Left renal pelvis (tissue), 4 donors: ENCODE results near the gene SOCS1. TPM values are rescaled to one million over a fixed set of nuclear protein-coding genes. Genes with fewer than 3 reads are reported as not detected.

Experiments used
- DNase-seq, 4 donors: peaks; one replicate each; pipeline ENCODE4 v3.0.0-alpha.2; 2013; ENCODE audit warnings: low read depth in 4 of 4, low spot score in 3 of 4
- polyA plus RNA-seq, 4 donors: library from polyadenylated mRNA; unstranded; fragments of 120-200 nt; gene quantifications; one replicate each; pipeline ENCODE4 v1.2.1, GENCODE V29; 2013; ENCODE audit not compliant: insufficient read length in 4 of 4

SOCS1 gene
- polyA plus RNA-seq, 4 donors, result 4.1 to 8.0 (median 6.3) TPM

DNA sequence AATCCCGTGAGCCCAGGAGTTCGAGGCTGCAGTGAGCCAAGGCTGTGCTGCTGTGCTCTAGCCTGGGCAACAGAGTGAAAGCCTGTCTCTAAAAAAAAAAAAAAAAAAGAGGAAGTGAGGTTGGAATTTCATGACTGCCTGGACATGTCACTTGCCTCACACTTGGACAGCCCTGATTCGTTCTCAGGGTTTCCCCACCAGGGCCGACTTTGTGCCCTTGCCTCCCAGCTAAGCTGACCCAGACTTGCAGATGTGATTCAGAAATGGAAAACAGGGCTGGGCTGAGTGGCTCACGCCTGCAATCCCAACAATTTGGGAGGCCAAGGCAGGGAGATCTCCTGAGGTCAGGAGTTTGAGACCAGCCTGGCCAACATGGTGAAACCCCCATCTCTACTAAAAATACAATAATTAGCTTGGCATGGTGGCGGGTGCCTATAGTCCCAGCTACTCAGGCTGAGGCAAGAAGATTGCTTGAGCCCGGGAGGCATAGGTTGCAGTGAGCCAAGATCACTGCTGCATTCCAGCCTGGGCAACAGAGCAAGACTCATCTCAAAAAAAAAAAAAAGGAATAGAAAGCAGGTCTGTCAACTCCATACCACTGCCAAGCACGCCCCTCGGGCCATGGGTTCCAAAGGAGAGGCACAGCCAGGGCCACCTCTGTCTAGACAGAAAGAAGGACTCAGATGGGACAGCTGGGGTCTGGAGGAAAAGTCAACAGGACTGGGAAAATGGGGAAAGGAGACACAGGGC lies 46.9 kb downstream of the SOCS1 start:
- DNase-seq, result no peak

GRCh38 chr16:11207646-11208045 lies 48.4 kb downstream of the SOCS1 start:
- DNase-seq, result no peak

- DNase-seq, result no peak
Measured at GRCh38 chr16:11205754-11206581, 50.0 kb downstream of the SOCS1 start.

GRCh38 chr16:11205065-11205699 lies 50.8 kb downstream of the SOCS1 start:
- DNase-seq, result no peak

GRCh38 chr16:11204513-11205047 lies 51.4 kb downstream of the SOCS1 start:
- DNase-seq, result no peak

Other genes starting within 250 kb of the SOCS1 start
- not detected for gene TNP2, start 13.1 kb upstream of the SOCS1 start, polyA plus RNA-seq
- gene PRM3, start 17.4 kb upstream of the SOCS1 start, polyA plus RNA-seq, result not detected
- not detected for gene PRM2, start 20.3 kb upstream of the SOCS1 start, polyA plus RNA-seq
- gene PRM1, start 25.1 kb upstream of the SOCS1 start, polyA plus RNA-seq, result not detected
- gene RMI2, start 89.3 kb upstream of the SOCS1 start, polyA plus RNA-seq, result 10 to 100 TPM; 16.6 to 38.9 (median 27.9) TPM